Measurements from ENCODE around the gene DPYD. TPM values are rescaled to one million over a fixed set of nuclear protein-coding genes. Genes with fewer than 3 reads are reported as not detected.

DPYD gene
- polyA plus RNA-seq, 1 donor: 32.5 TPM

- H3K36me3 ChIP-seq (ENCODE audit: control insufficient read depth, insufficient read depth, low read length): no peaks in the 10 kb centered on the region
- WGBS (ENCODE audit: insufficient coverage, low lambda C conversion rate): no CpG with 5 or more reads among the region's 2 CpGs
- no peak for DNase-seq
- no peak overlapping the region for H3K27ac ChIP-seq (ENCODE audit: low read length)
- no peaks in the 10 kb centered on the region for H3K4me1 ChIP-seq (ENCODE audit: control insufficient read depth, insufficient read depth, low read length)
- no peak overlapping the region for H3K4me3 ChIP-seq (ENCODE audit: low read length)
- no peaks in the 10 kb centered on the region for H3K9me3 ChIP-seq (ENCODE audit: control insufficient read depth, low read depth, low read length)
- no peaks in the 10 kb centered on the region for H3K27me3 ChIP-seq (ENCODE audit: control insufficient read depth, insufficient read depth, low read length)
Measured at GRCh38 chr1:97433094-97433823, 487.6 kb downstream of the DPYD start.

DNA sequence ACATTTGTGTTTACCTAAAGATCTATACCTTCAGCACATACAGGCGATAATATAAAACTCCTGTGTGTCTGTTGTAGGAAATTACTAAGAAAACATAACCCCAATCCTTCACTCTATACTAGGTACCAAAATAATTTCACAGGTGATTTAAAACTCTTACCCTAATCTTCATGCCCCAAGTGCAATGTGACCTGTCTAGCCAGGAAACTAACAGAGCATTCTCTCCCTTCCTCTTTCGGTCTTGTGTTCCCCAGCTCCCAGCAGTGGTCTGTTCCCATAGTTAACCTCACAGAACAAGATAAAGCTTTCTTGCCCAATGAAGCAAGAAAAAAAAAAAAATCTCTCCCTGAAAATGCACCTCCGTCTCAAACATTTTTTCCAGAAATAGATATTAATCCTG, 493.5 kb downstream of the DPYD start:
- Histone ChIP-seq H3K36me3 (ENCODE audit: control insufficient read depth, insufficient read depth, low read length) (no peaks in the 10 kb centered on the region), H3K27ac (ENCODE audit: low read length) (no peak overlapping the region), H3K4me1 (ENCODE audit: control insufficient read depth, insufficient read depth, low read length) (no peaks in the 10 kb centered on the region), H3K9me3 (ENCODE audit: control insufficient read depth, low read depth, low read length) (no peaks in the 10 kb centered on the region), H3K27me3 (ENCODE audit: control insufficient read depth, insufficient read depth, low read length) (no peaks in the 10 kb centered on the region), H3K4me3 (ENCODE audit: low read length) (no peak overlapping the region)
- DNase-seq: no peak
- WGBS (ENCODE audit: insufficient coverage, low lambda C conversion rate): 100% methylated on average over 1 of the region's 3 CpGs

DNA sequence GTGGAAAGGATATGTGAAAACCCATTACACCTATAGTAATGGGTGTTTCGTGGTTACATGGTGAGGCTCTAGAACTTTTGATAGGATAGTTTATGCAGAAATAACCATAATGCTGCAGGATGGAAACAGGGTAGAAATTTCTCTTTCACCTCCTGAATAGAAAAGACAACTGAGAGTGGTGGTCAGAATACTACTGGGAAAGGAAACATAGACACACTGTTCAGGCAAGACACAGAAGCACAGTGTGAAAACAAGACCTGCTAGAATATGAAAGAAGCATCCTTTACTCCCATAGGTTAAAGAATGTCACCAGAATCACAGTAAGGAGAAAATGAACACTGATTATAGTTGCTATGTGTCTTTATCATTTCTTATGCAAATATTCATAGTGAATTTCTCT, 496.6 kb downstream of the DPYD start:
- Histone ChIP-seq H3K4me3 (ENCODE audit: low read length) (no peak overlapping the region), H3K36me3 (ENCODE audit: control insufficient read depth, insufficient read depth, low read length) (no peaks in the 10 kb centered on the region), H3K27me3 (ENCODE audit: control insufficient read depth, insufficient read depth, low read length) (no peaks in the 10 kb centered on the region)

DNA sequence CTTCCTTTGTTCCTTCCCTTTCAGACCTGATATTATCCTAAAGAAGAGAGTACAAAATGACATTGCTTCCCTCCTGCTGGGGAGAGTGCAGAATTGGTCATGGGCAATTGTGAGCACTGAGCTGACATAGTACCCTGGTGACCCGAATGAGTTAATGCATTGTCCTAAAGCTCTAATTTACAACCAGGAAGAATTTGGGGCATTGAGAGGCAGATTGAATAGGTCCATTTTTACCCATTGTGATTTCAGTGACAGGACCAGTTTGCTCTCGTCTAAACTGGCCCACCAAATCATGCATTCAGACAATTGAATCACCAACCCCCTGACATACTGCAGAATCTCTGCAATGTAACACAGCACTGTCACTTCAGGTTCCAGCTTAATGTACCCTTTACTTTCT, 497.4 kb downstream of the DPYD start:
- H3K4me1 ChIP-seq (ENCODE audit: control insufficient read depth, insufficient read depth, low read length): no peaks in the 10 kb centered on the region
- H3K36me3 ChIP-seq (ENCODE audit: control insufficient read depth, insufficient read depth, low read length): no peaks in the 10 kb centered on the region
- no peak overlapping the region for H3K27ac ChIP-seq (ENCODE audit: low read length)
- no peak overlapping the region for H3K4me3 ChIP-seq (ENCODE audit: low read length)
- no CpG with 5 or more reads among the region's 2 CpGs for WGBS (ENCODE audit: insufficient coverage, low lambda C conversion rate)
- H3K27me3 ChIP-seq (ENCODE audit: control insufficient read depth, insufficient read depth, low read length): no peaks in the 10 kb centered on the region
- H3K9me3 ChIP-seq (ENCODE audit: control insufficient read depth, low read depth, low read length): no peaks in the 10 kb centered on the region
- no peak for DNase-seq

More for the DNA sequence above, 496.6 kb downstream of the DPYD start:
- Histone ChIP-seq H3K27ac (ENCODE audit: low read length) (no peak overlapping the region), H3K9me3 (ENCODE audit: control insufficient read depth, low read depth, low read length) (no peaks in the 10 kb centered on the region), H3K4me1 (ENCODE audit: control insufficient read depth, insufficient read depth, low read length) (no peaks in the 10 kb centered on the region)
- WGBS (ENCODE audit: insufficient coverage, low lambda C conversion rate): no CpG with 5 or more reads among the region's 1 CpG
- no peak for DNase-seq

DNA sequence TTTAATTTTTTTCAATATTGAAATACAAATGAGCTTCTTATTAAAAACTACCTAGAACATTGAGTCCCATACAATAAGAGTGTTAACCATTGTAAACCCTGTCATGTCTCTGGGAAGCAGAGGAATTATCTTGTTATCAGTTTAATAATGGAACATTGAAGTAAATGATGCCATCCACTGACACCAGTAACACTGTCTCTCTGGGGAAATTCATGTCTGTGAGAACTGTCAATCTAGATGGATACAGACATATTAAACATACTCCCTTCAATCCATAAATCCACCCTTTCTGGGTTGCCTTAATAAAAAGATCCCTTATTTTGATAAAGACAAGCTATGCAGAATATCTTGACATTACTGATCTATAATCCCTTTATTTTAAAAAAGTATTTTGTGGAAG, 503.2 kb downstream of the DPYD start:
- no peaks in the 10 kb centered on the region for H3K4me1 ChIP-seq (ENCODE audit: control insufficient read depth, insufficient read depth, low read length)
- no peaks in the 10 kb centered on the region for H3K36me3 ChIP-seq (ENCODE audit: control insufficient read depth, insufficient read depth, low read length)
- H3K4me3 ChIP-seq (ENCODE audit: low read length): no peak overlapping the region
- no peak for DNase-seq
- no peak overlapping the region for H3K27ac ChIP-seq (ENCODE audit: low read length)
- H3K9me3 ChIP-seq (ENCODE audit: control insufficient read depth, low read depth, low read length): no peaks in the 10 kb centered on the region
- no peaks in the 10 kb centered on the region for H3K27me3 ChIP-seq (ENCODE audit: control insufficient read depth, insufficient read depth, low read length)

DNA sequence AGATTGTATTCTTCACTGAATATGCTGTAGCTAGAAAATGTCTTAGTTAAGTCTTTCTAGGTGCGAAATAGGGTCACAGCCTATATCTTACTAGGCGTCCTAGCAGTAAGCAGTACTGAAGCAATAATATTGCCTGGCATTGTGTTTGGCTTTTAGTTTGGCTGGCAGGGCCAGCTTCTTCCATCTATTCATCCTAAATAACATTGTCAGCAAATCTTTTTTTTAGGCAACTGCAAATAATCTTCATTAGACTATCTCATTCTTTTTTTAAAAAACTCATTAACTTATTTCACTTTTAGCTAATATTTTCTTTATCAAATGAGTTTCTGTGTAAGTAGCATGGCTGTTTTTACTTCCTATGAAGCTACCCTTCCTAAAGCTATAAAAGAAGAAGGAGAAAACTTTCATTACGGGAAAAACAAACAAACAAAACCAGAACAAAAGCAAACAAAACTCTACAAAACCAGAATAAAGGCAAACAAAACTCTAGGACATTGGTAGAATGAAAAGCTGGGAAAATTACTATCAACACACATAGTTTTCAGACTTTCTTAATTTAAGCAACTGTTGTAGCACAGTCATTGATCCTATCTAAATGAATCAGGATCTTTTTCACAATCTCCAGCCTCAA, 506.0 kb downstream of the DPYD start:
- Histone ChIP-seq H3K27ac (ENCODE audit: low read length) (no peak overlapping the region), H3K4me3 (ENCODE audit: low read length) (no peak overlapping the region), H3K27me3 (ENCODE audit: control insufficient read depth, insufficient read depth, low read length) (no peaks in the 10 kb centered on the region), H3K36me3 (ENCODE audit: control insufficient read depth, insufficient read depth, low read length) (no peaks in the 10 kb centered on the region), H3K4me1 (ENCODE audit: control insufficient read depth, insufficient read depth, low read length) (no peaks in the 10 kb centered on the region), H3K9me3 (ENCODE audit: control insufficient read depth, low read depth, low read length) (no peaks in the 10 kb centered on the region)
- no peak for DNase-seq
- 100% methylated on average over 1 of the region's 3 CpGs for WGBS (ENCODE audit: insufficient coverage, low lambda C conversion rate)

DNA sequence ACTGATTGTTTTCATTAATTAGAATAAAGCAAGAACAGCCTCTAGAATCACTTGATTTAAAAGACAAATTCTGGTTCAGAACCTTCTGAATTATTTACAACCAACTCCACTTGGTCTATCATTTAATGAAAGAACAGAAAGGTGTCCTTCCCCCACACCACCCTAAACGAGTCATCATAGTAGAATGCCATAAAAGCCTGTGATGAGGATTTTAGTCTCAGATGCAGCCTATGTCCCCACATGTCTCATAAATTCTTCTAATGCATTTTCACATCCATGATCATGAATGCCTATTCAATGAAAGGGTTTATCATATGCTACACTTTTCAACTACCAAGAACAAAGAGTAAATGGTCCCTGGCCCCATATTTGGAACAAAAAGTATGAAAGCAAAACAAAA, 508.1 kb downstream of the DPYD start:
- Histone ChIP-seq H3K27ac (ENCODE audit: low read length) (no peak overlapping the region), H3K27me3 (ENCODE audit: control insufficient read depth, insufficient read depth, low read length) (no peaks in the 10 kb centered on the region), H3K4me1 (ENCODE audit: control insufficient read depth, insufficient read depth, low read length) (no peaks in the 10 kb centered on the region), H3K9me3 (ENCODE audit: control insufficient read depth, low read depth, low read length) (no peaks in the 10 kb centered on the region), H3K36me3 (ENCODE audit: control insufficient read depth, insufficient read depth, low read length) (no peaks in the 10 kb centered on the region), H3K4me3 (ENCODE audit: low read length) (no peak overlapping the region)
- WGBS (ENCODE audit: insufficient coverage, low lambda C conversion rate): no CpG with 5 or more reads among the region's 1 CpG
- no peak for DNase-seq

DNA sequence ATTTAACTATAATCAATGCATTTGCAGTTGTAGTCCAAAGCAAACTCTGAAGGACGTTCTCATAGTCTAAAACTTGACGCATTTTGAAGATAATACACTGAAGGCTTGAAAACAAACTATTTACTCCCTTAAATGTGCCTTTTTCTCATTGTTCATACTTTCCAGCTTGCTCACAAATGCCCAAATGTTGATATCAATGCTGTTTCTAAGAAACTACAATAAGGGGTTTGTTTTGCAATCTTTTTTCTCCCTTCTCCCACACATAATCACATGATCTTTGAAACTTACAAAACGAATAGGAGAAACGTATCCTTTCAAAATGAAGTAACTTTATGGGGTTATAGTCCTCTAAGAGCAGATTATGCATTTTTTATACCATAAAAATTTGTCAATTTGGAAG, 508.7 kb downstream of the DPYD start:
- Histone ChIP-seq H3K36me3 (ENCODE audit: control insufficient read depth, insufficient read depth, low read length) (no peaks in the 10 kb centered on the region), H3K4me1 (ENCODE audit: control insufficient read depth, insufficient read depth, low read length) (no peaks in the 10 kb centered on the region), H3K4me3 (ENCODE audit: low read length) (no peak overlapping the region), H3K9me3 (ENCODE audit: control insufficient read depth, low read depth, low read length) (no peaks in the 10 kb centered on the region), H3K27ac (ENCODE audit: low read length) (no peak overlapping the region), H3K27me3 (ENCODE audit: control insufficient read depth, insufficient read depth, low read length) (no peaks in the 10 kb centered on the region)
- no peak for DNase-seq
- 50% methylated on average over 2 of the region's 4 CpGs for WGBS (ENCODE audit: insufficient coverage, low lambda C conversion rate)

DNA sequence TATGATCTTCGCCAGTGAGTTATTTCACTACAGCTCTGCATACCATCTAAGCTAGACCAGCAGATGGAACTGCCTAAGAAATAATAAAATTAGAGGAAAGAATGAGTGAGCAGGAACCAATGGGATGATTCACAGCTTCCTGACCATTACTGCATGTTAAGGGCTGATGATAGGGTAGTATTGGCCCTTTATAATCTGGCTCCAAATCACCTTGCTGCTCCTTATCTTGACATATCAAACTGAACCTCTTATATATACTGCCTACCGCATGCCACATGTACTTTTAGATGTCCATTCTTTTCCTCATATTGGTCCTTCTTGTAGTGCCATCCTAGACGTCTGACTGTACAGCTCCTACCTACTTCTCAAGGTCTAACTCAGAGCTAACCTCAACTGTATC, 524.4 kb downstream of the DPYD start:
- H3K4me3 ChIP-seq (ENCODE audit: low read length): no peak overlapping the region
- 67% methylated on average over 1 of the region's 3 CpGs for WGBS (ENCODE audit: insufficient coverage, low lambda C conversion rate)

GRCh38 chr1:97392701-97393100, 528.1 kb downstream of the DPYD start:
- H3K9me3 ChIP-seq (ENCODE audit: control insufficient read depth, low read depth, low read length): no peaks in the 10 kb centered on the region
- H3K27me3 ChIP-seq (ENCODE audit: control insufficient read depth, insufficient read depth, low read length): no peaks in the 10 kb centered on the region
- no peak for DNase-seq
- H3K36me3 ChIP-seq (ENCODE audit: control insufficient read depth, insufficient read depth, low read length): no peaks in the 10 kb centered on the region
- H3K27ac ChIP-seq (ENCODE audit: low read length): no peak overlapping the region
- H3K4me1 ChIP-seq (ENCODE audit: control insufficient read depth, insufficient read depth, low read length): no peaks in the 10 kb centered on the region
- no peak overlapping the region for H3K4me3 ChIP-seq (ENCODE audit: low read length)

More for the DNA sequence above, 524.4 kb downstream of the DPYD start:
- no peaks in the 10 kb centered on the region for H3K36me3 ChIP-seq (ENCODE audit: control insufficient read depth, insufficient read depth, low read length)
- no peaks in the 10 kb centered on the region for H3K27me3 ChIP-seq (ENCODE audit: control insufficient read depth, insufficient read depth, low read length)
- H3K4me1 ChIP-seq (ENCODE audit: control insufficient read depth, insufficient read depth, low read length): no peaks in the 10 kb centered on the region
- no peak overlapping the region for H3K27ac ChIP-seq (ENCODE audit: low read length)
- DNase-seq: no peak
- no peaks in the 10 kb centered on the region for H3K9me3 ChIP-seq (ENCODE audit: control insufficient read depth, low read depth, low read length)

Measured in large intestine (tissue), 3 donors.